NB4 (cell line): Measurements from ENCODE around the gene GAS7.
"Not testable (repeated sequence)": the region's sequence is repeated elsewhere in the genome, so short reads cannot be mapped to it uniquely, and the experiment has no call there.

Source experiments
- DNase-seq: peaks from one replicate; pipeline ENCODE4 v3.0.0; 2010; ENCODE audit warnings: low read depth
- H3K4me3 ChIP-seq: one replicate; pipeline ENCODE4 v1.5.1; 2011; ENCODE audit warnings: mild to moderate bottlenecking, low read depth, low read length, moderate library complexity
- CTCF ChIP-seq: IDR thresholded peaks from one replicate; pipeline ENCODE4 v1.5.1; 2012; ENCODE audit warnings: low read depth, low read length
- MAX ChIP-seq: IDR thresholded peaks from 2 replicates; pipeline ENCODE4 v1.6.1; 2011; ENCODE audit warnings: low read depth, low read length
- MYC ChIP-seq: IDR thresholded peaks from 2 replicates; pipeline ENCODE4 v1.6.1; 2011; ENCODE audit warnings: low read depth, low read length
- POLR2A ChIP-seq: IDR thresholded peaks from 2 replicates; pipeline ENCODE4 v1.6.1; 2011; ENCODE audit warnings: mild to moderate bottlenecking; ENCODE audit not compliant: insufficient read length; ENCODE audit errors: extremely low read depth

The GAS7 gene

DNA sequence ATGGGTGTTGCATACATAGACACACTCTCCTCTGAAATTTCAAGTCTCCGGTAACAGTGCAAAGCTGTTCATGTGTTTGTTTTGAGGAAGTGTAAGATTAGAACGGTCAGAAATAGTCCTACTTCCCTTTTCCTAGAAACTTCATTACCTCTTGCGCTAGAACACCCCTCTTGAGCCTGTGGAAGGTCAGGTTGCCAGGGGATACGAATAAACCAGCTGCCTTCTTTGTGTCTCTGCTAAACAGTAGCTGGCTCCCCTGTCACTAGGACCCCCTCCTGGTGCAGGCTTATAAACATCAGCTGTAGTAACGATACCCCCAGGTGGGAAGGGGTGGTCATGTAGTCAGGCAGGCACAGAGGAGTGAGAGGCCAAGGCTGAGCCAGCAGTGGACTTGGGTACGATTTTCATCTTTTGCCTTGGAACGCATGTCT, 179.9 kb downstream of the GAS7 start:
- peak overlapping the region; percentile 51 for H3K4me3 ChIP-seq
- peak; percentile 92 for DNase-seq

GRCh38 chr17:10016958-10017570, 181.3 kb downstream of the GAS7 start:
- DNase-seq, H3K4me3 ChIP-seq: not testable (repeated sequence)

More for the DNA sequence above, 179.9 kb downstream of the GAS7 start:
- TF ChIP-seq POLR2A = no peak
- TF ChIP-seq MYC = peak; percentile 17
- TF ChIP-seq CTCF = no peak
- peak; percentile 46; the same call in 1 of the 2 replicates for TF ChIP-seq MAX

- peak; percentile 78 for DNase-seq
- H3K4me3 ChIP-seq = no peak overlapping the region
- TF ChIP-seq MAX (no peak), CTCF (no peak), POLR2A (no peak), MYC (no peak)
These were observed 184.9 kb downstream of the GAS7 start for GRCh38 chr17:10013365-10014112.

GRCh38 chr17:10010752-10011151, 187.7 kb downstream of the GAS7 start:
- no peak overlapping the region for H3K4me3 ChIP-seq
- DNase-seq = no peak
- TF ChIP-seq CTCF (no peak), MAX (no peak), POLR2A (no peak), MYC (no peak)

- H3K4me3 ChIP-seq = no peak overlapping the region
- no peak for TF ChIP-seq MYC
- TF ChIP-seq CTCF = no peak
- TF ChIP-seq POLR2A = no peak
- TF ChIP-seq MAX = no peak
- no peak for DNase-seq
These were observed 194.7 kb downstream of the GAS7 start for GRCh38 chr17:10003705-10004104.

- not testable (repeated sequence) for DNase-seq, H3K4me3 ChIP-seq
These were observed 195.6 kb downstream of the GAS7 start for GRCh38 chr17:10002567-10003360.
